Kidney epithelial cell (primary cell): ENCODE results near the gene NPC1. TPM values are rescaled to one million over a fixed set of nuclear protein-coding genes. Genes with fewer than 3 reads are reported as not detected.

ENCODE experiments used
- DNase-seq: peaks from one replicate; pipeline ENCODE4 v3.0.0-alpha.2; 2010; ENCODE audit warnings: low read depth
- H3K27me3 ChIP-seq: 2 replicates; pipeline ENCODE4 v1.6.0; 2011; ENCODE audit warnings: low read length; ENCODE audit not compliant: control insufficient read depth, insufficient read depth
- H3K36me3 ChIP-seq: 2 replicates; pipeline ENCODE4 v1.5.1; 2011; ENCODE audit warnings: low read length; ENCODE audit not compliant: control insufficient read depth, insufficient read depth
- H3K4me3 ChIP-seq: 2 replicates; pipeline ENCODE4 v1.5.1; 2011; ENCODE audit warnings: low read depth, mild to moderate bottlenecking, control low read depth, low read length
- total RNA-seq: library from RNA; depleted of rRNA; stranded (reverse); fragments of >200 nt; gene quantifications from 2 replicates; pipeline ENCODE4 v1.2.3, GENCODE V29; 2015
- TF ChIP-seq, protein P1 (sequence below): IDR thresholded peaks from 2 replicates; pipeline ENCODE4 v1.5.1; 2011; ENCODE audit warnings: mild to moderate bottlenecking, moderate library complexity, low read length, control low read depth, inconsistent platforms; ENCODE audit not compliant: insufficient read depth, poor library complexity, severe bottlenecking

NPC1 gene
- total RNA-seq, 1 donor from 2014 or later = 111 TPM

DNA sequence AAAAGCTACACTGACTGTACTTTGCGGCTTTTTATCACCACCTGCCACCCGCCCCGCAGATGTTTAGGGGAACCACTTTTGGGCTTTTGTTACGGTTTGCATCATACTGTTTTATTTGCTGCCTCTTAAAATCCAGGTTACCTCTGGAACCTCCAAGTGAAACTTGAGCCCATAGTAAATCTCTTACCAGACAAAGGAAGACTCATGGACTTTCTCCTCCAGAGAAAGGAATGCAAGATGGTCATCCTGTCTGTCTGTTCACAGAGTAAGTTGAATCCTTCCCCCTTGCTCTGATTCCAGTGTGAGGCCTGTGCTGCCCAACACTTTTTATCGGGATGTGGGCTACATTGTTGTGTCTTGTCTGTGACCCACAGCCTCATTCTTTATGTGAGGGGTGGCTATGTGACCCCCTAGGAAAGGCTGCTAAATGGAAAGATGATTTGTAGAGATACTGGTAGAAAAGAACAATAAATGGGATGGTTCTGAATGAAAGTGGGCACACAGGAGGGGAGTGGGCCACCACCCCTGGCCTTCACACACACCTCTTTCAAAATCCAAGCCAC, 59.7 kb downstream of the NPC1 start:
- DNase-seq = no peak
- no peak overlapping the region for H3K4me3 ChIP-seq
- H3K27me3 ChIP-seq = no peaks in the 10 kb centered on the region
- H3K36me3 ChIP-seq = no peaks in the 10 kb centered on the region
- TF ChIP-seq, protein P1, sequence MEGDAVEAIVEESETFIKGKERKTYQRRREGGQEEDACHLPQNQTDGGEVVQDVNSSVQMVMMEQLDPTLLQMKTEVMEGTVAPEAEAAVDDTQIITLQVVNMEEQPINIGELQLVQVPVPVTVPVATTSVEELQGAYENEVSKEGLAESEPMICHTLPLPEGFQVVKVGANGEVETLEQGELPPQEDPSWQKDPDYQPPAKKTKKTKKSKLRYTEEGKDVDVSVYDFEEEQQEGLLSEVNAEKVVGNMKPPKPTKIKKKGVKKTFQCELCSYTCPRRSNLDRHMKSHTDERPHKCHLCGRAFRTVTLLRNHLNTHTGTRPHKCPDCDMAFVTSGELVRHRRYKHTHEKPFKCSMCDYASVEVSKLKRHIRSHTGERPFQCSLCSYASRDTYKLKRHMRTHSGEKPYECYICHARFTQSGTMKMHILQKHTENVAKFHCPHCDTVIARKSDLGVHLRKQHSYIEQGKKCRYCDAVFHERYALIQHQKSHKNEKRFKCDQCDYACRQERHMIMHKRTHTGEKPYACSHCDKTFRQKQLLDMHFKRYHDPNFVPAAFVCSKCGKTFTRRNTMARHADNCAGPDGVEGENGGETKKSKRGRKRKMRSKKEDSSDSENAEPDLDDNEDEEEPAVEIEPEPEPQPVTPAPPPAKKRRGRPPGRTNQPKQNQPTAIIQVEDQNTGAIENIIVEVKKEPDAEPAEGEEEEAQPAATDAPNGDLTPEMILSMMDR = no peak

DNA sequence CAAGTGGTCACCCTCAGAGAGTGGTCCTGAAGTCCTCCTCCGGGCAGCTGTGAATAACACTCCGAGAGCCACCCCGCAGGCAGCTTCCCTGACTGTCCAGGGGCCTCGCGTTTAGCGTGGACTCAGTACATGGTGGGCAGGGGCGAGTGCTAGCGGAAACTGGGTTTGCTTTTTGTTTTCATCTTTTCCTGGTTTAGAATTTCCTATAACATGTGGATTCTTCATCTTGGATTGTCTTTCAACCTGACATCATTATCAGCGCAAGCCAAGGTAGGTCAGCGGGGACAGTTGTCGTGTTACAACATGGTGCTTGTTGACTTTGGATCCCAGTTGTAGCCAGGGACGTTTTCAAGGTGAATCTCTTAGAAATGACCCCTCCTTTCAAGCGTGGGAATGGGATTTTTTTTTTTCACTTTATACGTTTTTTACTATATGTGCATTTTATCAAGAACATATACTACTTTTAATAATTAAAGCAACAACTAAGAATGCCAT, 62.0 kb downstream of the NPC1 start:
- H3K4me3 ChIP-seq = no peak overlapping the region
- H3K36me3 ChIP-seq = peaks cover 1% of the 10 kb centered on the region
- DNase-seq = no peak
- H3K27me3 ChIP-seq = no peaks in the 10 kb centered on the region
- TF ChIP-seq, protein P1 = no peak

DNA sequence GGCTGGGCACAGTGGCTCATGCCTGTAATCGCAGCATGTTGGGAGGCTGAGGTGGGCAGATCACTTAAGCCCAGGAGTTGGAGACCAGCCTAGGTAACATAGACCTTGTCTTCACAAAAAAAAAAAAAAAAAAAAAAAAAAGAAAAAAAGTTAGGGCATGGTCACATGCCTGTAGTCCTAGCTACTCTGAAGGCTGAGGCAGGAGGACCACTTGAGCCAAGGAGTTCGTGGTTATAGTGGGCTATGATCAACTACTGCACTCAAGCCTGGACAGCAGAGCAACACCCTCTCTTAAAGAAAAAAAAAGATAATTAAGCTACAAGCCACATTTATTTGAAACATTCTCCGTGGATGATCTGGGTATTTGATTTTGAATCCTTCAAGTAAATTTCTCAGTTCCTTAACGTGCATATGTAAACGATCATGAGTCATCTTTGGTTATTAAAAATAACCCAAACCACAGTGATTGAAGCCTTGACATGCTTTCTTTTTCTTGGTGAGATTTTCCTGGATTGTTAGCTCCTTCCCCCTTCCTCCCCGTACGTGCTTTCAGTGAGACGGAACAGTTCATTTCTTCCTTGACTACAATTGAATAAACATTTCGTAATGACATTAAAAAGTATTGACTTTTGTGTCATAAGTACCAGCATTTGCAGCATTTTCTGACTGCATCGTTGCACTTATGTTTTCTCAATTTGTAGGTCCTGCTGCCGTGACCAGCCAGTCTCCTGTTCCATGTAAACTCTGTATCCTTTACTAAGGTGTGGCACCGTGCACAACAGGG, 62.7 kb downstream of the NPC1 start:
- H3K36me3 ChIP-seq = peaks cover 1% of the 10 kb centered on the region
- TF ChIP-seq, protein P1 = no peak
- H3K4me3 ChIP-seq = no peak overlapping the region
- H3K27me3 ChIP-seq = no peaks in the 10 kb centered on the region
- no peak for DNase-seq

DNA sequence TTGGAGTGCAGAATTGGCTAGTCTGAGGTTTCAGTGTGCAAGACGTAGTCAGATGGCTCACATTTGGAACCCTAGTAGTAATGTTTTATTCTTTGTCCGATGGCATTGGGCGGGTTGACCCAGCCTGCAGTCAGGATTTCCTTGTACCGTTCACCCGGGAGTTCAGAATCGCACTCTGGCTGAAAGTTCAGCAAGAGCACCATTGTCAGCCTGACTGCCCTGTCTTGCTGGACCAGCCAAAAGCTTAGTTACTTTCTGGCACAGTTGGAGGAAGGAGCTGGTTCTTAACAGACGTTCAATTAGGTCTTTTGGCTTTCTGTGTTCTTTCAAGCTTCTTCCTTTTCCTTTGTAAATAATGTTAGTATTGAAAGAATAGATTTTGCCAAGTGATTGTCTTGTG, 64.4 kb downstream of the NPC1 start:
- TF ChIP-seq, protein P1 = no peak
- no peaks in the 10 kb centered on the region for H3K27me3 ChIP-seq
- peaks cover 1% of the 10 kb centered on the region for H3K36me3 ChIP-seq
- no peak for DNase-seq
- H3K4me3 ChIP-seq = no peak overlapping the region

DNA sequence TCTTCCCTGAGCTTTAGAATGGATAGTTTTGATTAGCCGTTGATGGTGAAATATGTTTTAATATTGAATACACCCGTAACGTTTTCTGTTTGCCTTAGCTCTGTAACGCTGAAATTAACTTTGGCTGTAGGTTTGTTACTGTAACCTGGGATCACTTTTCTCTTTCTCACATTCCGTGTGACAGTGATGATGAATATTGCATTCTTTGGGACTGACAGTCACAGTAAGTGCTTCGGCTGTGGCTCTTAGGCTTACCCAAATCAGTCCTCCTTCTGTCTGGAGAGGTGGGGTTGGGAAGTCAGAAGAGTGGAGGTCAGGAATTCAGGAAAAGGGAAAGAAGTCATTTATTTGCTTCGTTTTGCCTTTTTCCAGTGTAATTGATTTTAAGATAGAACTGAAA, 65.0 kb downstream of the NPC1 start:
- Histone ChIP-seq H3K27me3 (no peaks in the 10 kb centered on the region), H3K36me3 (peaks cover 1% of the 10 kb centered on the region), H3K4me3 (no peak overlapping the region)
- TF ChIP-seq, protein P1 = no peak
- no peak for DNase-seq
